Ovary (tissue), 9 donors: ENCODE data around the gene ADAT3. TPM values are rescaled to one million over a fixed set of nuclear protein-coding genes. Genes with fewer than 3 reads are reported as not detected.
"Not testable (repeated sequence)": the region's sequence is repeated elsewhere in the genome, so short reads cannot be mapped to it uniquely, and the experiment has no call there.

Experiments used
- DNase-seq, 5 donors: peaks; one replicate each; pipeline ENCODE4 v3.0.0-alpha.2; 2019 to 2020
- H3K27ac ChIP-seq, 2 donors: fragments of 200-600 bp; one replicate each; pipeline versions ENCODE4 v1.5.1 to v1.8.0; 2019 to 2022
- H3K27me3 ChIP-seq: fragments of 200-600 bp; one replicate; pipeline ENCODE4 v1.8.0; 2022
- H3K36me3 ChIP-seq: fragments of 200-600 bp; sonication (generic); one replicate; pipeline ENCODE4 v1.5.1; 2019
- H3K4me1 ChIP-seq: one replicate; pipeline ENCODE4 v1.8.1; 2013; ENCODE audit warnings: mild to moderate bottlenecking, moderate library complexity; ENCODE audit not compliant: insufficient read depth
- H3K4me3 ChIP-seq: fragments of 200-600 bp; sonication (generic); one replicate; pipeline ENCODE4 v1.5.1; 2017
- H3K9me3 ChIP-seq, 2 donors: fragments of 200-600 bp in 1 of 2; sonication (generic) in 1 of 2; one replicate each; pipeline versions ENCODE4 v1.5.1 to v1.8.1; 2013 to 2019; ENCODE audit warnings: mild to moderate bottlenecking in 1 of 2, moderate library complexity in 1 of 2
- CTCF ChIP-seq, 3 donors: fragments of 450-650 bp in 2 of 3; fragments of 200-600 bp in 1 of 3; IDR thresholded peaks; one replicate each; pipeline versions ENCODE4 v1.5.1 to v1.8.0; 2016 to 2022; ENCODE audit warnings: antibody characterized with exemption in 3 of 3, mild to moderate bottlenecking in 1 of 3
- EP300 ChIP-seq: sonication (generic); formaldehyde crosslinking; IDR thresholded peaks from one replicate; pipeline ENCODE4 v1.6.1; 2017; ENCODE audit warnings: antibody characterized with exemption
- POLR2A ChIP-seq: fragments of 450-650 bp; IDR thresholded peaks from one replicate; pipeline ENCODE4 v1.6.1; 2017; ENCODE audit warnings: antibody characterized with exemption, mild to moderate bottlenecking, moderate library complexity
- WGBS, 3 donors: extraction: QIAGEN DNeasy Blood & Tissue Kit in 1 of 3; methylation state at CpG; one replicate each; pipeline versions ENCODE4 v1.1.5 to v1.1.7; 2013 to 2017; 5-methylcytosine and 5-hydroxymethylcytosine counted together
- intact Hi-C, 4 donors: fragments of 100-400 bp; cut with DNase I; formaldehyde crosslinking; loops; one replicate each; pipeline versions ENCODE4 v1.11.0 to v1.15.1; 2022 to 2023
- polyA plus RNA-seq, 2 donors: library from polyadenylated mRNA; stranded (reverse); fragments of 200-250 nt in 1 of 2; fragments of 350-450 nt in 1 of 2; fragmentation: Illumina TruSeq in 1 of 2; extraction: RNeasy Lipid Tissue Mini Kit (QIAGEN cat#74804) in 1 of 2; gene quantifications; one replicate each; pipeline ENCODE4 v1.2.3, GENCODE V29; 2013 to 2014
- total RNA-seq, 7 donors: library from RNA; depleted of rRNA in 2 of 7; stranded (reverse); fragments of >200 nt in 2 of 7; fragmentation: NEBNext Ultra II Directional in 3 of 7; extraction: Animal tissue kit (Norgen Biotek cat#: 25700) in 3 of 7; gene quantifications; one replicate each; pipeline versions ENCODE4 v1.1.0 to v1.2.4, GENCODE V29; 2016 to 2023
- donor health status: DM: no; HTN: no; CAD: no; lungs with moderate emphysema.
- donor health status: DM: no; HTN: no; CAD: no.
- donor health status: Bipolar disorder and iron deficiency.
- donor health status: DM: yes; HTN: yes; CAD: no.
- donor health status: DM: no; HTN: no; CAD: no.
- donor health status: DM: yes; HTN: yes; CAD: no.

ADAT3 gene
- total and polyA plus RNA-seq, 9 donors, result 2.3 to 13.7 (median 4.3) TPM; not detected in 1

- peaks cover 20% of the 10 kb centered on the region for H3K4me1 ChIP-seq
- peak in 1 of 5 donors; percentile 30 for DNase-seq
Observed at GRCh38 chr19:1880611-1881392, 24.4 kb upstream of the ADAT3 start.

DNA sequence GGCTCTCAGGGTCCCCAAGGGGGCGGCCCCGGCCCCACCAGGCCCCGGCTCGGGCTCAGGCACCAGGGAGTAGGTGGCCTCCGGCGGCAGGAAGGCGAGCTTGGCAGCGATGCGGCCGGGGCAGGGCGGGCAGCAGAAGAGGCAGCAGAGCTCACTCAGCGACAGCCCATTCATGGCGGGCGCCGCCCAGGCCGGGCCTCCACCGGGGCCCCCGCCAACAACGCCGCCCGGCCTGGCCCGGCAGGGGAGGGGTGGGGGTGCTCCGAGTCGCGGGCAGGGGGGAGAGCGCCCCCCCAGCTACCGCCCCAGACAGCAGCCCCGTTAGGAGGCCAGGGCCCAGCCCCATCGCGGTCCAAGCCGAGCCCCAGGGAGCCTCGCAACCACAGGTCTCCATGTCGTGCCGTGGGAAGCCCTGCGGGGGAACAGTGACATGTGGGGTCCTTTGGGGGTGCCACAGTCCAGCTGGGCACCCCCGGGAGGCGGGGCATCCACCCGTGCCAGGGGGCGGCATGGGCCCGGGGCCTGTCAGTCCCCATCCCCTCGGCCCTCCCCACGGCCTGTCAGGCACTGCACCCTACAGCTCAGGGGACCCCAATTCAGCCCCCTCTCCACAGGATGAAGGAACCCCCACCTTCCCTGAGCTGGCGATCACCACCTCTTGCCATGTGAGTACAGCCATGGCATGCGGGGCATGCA, 23.7 kb upstream of the ADAT3 start:
- H3K36me3 ChIP-seq, H3K9me3 ChIP-seq, H3K27ac ChIP-seq, DNase-seq, intact Hi-C loops, H3K4me3 ChIP-seq, H3K27me3 ChIP-seq: not testable (repeated sequence)
- peaks cover 23% of the 10 kb centered on the region for H3K4me1 ChIP-seq
- WGBS, 3 donors, result 70 to 79% (median 71%) methylated on average over 15 to 39 of the region's 44 CpGs

More at GRCh38 chr19:1880611-1881392, 24.4 kb upstream of the ADAT3 start:
- Histone ChIP-seq H3K27ac (no peak overlapping the region), H3K9me3 (no peaks in the 10 kb centered on the region), H3K4me3 (no peak overlapping the region), H3K36me3 (no peaks in the 10 kb centered on the region), H3K27me3 (no peaks in the 10 kb centered on the region)
- no peak for TF ChIP-seq EP300
- intact Hi-C loops, result no loop called here
- WGBS, 3 donors, result 83 to 90% (median 85%) methylated on average over 17 to 28 of the region's 35 CpGs

DNA sequence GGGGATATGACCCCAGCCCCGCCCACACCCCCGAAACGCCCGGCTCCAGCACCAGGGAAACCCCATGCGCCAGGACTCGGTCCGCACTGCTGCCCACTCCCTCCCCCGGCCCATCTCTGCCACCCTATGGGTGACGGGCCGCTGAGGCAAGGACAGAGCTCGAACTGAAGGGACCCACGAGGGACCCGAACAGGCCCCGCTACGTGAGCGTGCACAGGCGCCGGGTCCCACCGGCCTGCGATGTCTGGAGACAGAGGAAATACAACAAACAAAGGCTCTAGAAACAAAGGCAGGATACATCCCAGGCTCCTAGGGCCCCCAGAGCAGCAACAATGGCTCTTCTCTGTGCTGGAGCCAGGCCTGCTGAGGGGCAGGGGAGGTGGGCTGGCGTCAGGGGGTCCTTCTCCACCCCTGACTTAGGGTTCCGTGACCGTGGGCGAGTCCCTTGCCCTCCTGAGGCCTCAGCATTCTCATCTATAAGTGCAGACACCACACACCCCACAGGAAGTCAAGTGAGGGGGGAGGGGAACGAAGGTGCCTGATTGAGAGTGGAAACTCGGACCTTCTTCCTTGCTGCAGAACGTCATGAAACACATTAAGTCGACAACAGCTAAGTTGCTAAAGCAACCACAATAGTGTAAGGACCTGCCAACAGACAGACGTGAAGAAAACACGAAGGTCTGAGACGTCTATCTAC, 23.0 kb upstream of the ADAT3 start:
- Histone ChIP-seq H3K27me3 (no peaks in the 10 kb centered on the region), H3K27ac (no peak overlapping the region), H3K4me3 (no peak overlapping the region), H3K36me3 (no peaks in the 10 kb centered on the region), H3K4me1 (peaks cover 24% of the 10 kb centered on the region), H3K9me3 (no peaks in the 10 kb centered on the region)
- peak in 1 of 5 donors; percentile 34 for DNase-seq
- intact Hi-C loops, result no loop called here
- TF ChIP-seq EP300, result no peak
- no peak for TF ChIP-seq CTCF (IDR thresholded peaks at IDR 0.05)
- no peak for TF ChIP-seq POLR2A
- 71 to 78% (median 75%) methylated on average over 29 to 31 of the region's 31 CpGs for WGBS, 3 donors

DNA sequence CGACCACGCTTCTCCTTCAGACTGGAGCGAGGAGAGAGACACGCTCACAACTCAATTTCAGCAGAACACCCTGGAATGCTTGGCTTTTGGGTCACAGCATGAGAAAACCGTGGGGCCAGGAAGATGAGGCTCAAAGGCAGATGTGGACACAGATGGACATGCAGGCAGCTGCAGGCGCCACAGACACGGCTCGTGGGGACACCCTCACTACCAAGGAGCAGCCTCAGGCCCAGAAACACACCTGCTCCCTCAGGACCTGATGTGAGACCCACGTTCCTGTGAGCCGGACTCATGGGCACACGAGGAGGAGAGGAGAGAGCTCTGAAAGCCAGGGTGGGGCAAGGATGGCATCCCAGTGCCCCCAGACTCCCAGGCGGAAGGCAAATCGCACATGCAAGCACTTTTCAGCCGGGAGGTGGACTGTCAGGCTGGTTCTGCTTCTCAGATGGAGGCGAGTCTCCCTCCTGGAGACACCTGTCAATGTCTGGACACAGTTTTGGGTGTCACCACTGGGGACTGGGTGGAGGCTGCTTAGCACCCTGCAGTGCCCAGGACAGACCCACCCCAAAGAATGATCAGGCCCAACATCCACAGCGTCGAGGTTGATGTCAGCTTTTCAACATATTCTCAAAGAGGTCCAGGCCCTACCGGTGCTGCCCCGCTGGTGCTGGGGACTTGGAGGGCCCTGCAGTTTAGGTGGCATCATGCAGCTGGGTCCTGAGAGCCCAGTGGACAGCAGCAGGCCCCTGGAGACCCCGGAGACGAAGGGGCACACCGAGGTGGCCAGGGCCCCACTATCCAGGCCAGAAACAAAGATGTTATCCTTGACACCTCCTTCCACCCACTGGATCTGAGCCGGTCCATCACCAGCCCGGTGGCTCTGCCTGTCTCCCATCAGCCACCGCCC, 22.2 kb upstream of the ADAT3 start:
- Histone ChIP-seq H3K27me3 (no peaks in the 10 kb centered on the region), H3K36me3 (no peaks in the 10 kb centered on the region), H3K27ac (no peak overlapping the region), H3K4me1 (peaks cover 27% of the 10 kb centered on the region), H3K4me3 (no peak overlapping the region), H3K9me3 (no peaks in the 10 kb centered on the region)
- TF ChIP-seq CTCF (IDR thresholded peaks at IDR 0.05) (no peak), POLR2A (no peak), EP300 (no peak)
- no peak for DNase-seq
- intact Hi-C loops, result no loop called here
- 64 to 70% (median 65%) methylated on average over 25 of the region's 25 CpGs for whole genome bisulfite sequencing, 3 donors

GRCh38 chr19:1883784-1884183, 21.4 kb upstream of the ADAT3 start:
- TF ChIP-seq POLR2A (no peak), CTCF (IDR thresholded peaks at IDR 0.05) (no peak), EP300 (no peak)
- Histone ChIP-seq H3K9me3 (no peaks in the 10 kb centered on the region), H3K4me1 (peaks cover 29% of the 10 kb centered on the region), H3K36me3 (no peaks in the 10 kb centered on the region), H3K27ac (peak overlapping the region in 1 of 2 donors; percentile 42), H3K27me3 (no peaks in the 10 kb centered on the region), H3K4me3 (peak overlapping the region; percentile 85)
- intact Hi-C loops, result no loop called here
- WGBS, 3 donors, result 17 to 20% (median 18%) methylated on average over 8 of the region's 8 CpGs
- DNase-seq, result no peak
